ENCODE data around the gene NRTN. TPM values are rescaled to one million over a fixed set of nuclear protein-coding genes. Genes with fewer than 3 reads are reported as not detected.

The NRTN gene
- total RNA-seq, 3 donors from 2014 or later: 0.48 to 1.8 (median 1.6) TPM

GRCh38 chr19:5782322-5782721 lies 22.5 kb upstream of the NRTN start:
- intact Hi-C loops (cut with DNase I; ENCODE audit: low total_unique reads): no loop called here
- DNase-seq (ENCODE audit: low spot score in 2 of 2): no peak
- no peaks in the 10 kb centered on the region for H3K36me3 ChIP-seq

DNA sequence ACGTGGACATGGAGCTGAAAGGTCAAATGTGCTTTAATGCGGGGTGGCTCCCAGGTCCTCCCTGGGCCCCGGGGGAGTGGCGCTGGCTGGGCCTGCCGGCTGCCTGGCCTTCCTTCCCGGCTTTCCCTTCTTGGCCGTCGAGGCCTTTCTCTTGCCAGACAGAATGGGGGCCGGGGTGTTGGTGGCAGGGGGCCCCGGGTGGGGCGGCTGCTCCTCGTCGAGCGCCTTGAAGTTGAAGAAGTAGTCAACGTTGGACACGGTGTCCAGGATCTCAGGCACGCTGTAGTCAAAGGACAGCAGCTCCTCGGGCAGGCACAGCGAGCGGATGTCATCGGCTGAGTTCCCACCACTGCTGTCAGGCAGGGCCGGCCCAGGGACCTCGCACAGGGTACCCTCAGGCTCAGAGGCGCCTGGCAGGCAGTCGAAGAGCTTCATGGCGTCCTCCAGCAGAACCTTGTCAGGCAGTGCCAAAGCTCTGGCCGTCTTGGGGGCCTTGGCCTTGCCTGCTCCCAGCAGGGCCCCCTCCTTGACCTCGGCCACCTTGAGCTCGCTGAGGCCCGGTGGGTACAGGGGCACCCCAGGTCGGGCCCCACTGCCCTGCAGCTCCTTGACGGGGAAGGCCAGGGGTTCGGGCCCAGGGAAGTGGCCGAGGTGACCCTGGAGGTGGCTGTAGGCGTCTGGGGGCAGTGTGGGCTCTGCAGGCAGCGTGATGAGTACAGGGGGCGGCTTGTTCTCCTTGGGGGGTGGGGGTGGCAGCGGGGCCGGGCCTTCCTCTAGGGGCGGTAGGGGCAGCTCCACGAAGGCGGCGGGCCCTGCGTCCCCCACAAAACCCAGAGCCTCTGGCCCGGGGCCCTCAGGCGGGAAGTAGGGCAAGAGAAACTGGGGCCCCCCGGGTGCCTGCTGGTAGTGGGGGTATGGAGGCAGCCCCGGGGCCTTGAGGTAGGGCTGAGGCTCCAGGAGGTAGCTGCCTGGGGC lies 21.6 kb upstream of the NRTN start:
- H3K9me3 ChIP-seq: no peaks in the 10 kb centered on the region
- H3K4me3 ChIP-seq: no peak overlapping the region
- no peaks in the 10 kb centered on the region for H3K4me1 ChIP-seq
- TF ChIP-seq POLR2AphosphoS5 (IDR thresholded peaks at IDR 0.05) (no peak), POLR2A (IDR thresholded peaks at IDR 0.05) (no peak)
- TF ChIP-seq, protein P1, sequence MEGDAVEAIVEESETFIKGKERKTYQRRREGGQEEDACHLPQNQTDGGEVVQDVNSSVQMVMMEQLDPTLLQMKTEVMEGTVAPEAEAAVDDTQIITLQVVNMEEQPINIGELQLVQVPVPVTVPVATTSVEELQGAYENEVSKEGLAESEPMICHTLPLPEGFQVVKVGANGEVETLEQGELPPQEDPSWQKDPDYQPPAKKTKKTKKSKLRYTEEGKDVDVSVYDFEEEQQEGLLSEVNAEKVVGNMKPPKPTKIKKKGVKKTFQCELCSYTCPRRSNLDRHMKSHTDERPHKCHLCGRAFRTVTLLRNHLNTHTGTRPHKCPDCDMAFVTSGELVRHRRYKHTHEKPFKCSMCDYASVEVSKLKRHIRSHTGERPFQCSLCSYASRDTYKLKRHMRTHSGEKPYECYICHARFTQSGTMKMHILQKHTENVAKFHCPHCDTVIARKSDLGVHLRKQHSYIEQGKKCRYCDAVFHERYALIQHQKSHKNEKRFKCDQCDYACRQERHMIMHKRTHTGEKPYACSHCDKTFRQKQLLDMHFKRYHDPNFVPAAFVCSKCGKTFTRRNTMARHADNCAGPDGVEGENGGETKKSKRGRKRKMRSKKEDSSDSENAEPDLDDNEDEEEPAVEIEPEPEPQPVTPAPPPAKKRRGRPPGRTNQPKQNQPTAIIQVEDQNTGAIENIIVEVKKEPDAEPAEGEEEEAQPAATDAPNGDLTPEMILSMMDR (IDR thresholded peaks at IDR 0.05): no peak
- no peak for DNase-seq (ENCODE audit: low spot score in 2 of 2)
- intact Hi-C loops (cut with DNase I; ENCODE audit: low total_unique reads): no loop called here
- no peaks in the 10 kb centered on the region for H3K36me3 ChIP-seq
- H3K27ac ChIP-seq: no peak overlapping the region
- no peaks in the 10 kb centered on the region for H3K27me3 ChIP-seq

More at GRCh38 chr19:5782322-5782721, 22.5 kb upstream of the NRTN start:
- H3K4me1 ChIP-seq: no peaks in the 10 kb centered on the region
- no peak for TF ChIP-seq POLR2AphosphoS5 (IDR thresholded peaks at IDR 0.05)
- no peak for TF ChIP-seq POLR2A (IDR thresholded peaks at IDR 0.05)
- TF ChIP-seq, protein P1 (IDR thresholded peaks at IDR 0.05): no peak
- no peak overlapping the region for H3K4me3 ChIP-seq
- H3K27ac ChIP-seq: no peak overlapping the region
- H3K27me3 ChIP-seq: no peaks in the 10 kb centered on the region
- no peaks in the 10 kb centered on the region for H3K9me3 ChIP-seq

DNA sequence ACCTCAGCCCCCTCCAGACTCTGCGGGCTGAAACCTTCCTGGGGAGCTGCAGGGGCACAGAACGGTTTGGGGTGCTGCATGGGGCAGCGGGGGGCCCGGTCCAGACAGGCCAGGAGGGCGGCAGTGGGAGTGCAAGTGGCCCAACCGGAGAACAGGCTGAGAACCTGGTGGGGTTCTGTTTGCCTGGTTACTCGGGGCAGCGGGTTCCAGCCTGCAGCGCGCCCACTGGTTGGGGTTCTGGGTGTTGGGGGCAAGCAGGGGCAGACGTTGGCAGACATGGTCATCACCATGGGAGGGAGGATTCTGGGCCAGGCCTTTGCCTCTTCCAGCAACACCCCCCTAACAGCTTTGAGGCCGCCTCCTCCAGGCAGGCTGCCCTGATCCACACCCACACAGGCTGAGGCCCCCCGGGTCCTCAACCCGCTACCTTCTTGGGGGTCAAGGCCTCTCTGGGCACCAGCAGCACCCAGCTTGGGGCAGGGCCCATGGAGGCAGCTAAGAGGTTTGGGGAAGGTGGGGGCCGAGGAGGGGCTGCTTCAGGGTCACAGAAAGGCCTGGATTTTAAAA lies 20.2 kb upstream of the NRTN start, which contains the start of gene PRR22:
Gene PRR22 (minus strand): TSS at position 166 of the 567 bp plus-strand sequence. CDS start 86 bp downstream, at position 80.
- intact Hi-C loops (cut with DNase I; ENCODE audit: low total_unique reads): no loop called here
- H3K36me3 ChIP-seq: no peaks in the 10 kb centered on the region
- no peak for TF ChIP-seq POLR2A (IDR thresholded peaks at IDR 0.05)
- TF ChIP-seq, protein P1 (IDR thresholded peaks at IDR 0.05): no peak
- no peak for TF ChIP-seq POLR2AphosphoS5 (IDR thresholded peaks at IDR 0.05)
- H3K4me1 ChIP-seq: peaks cover 0 to under 1% of the 10 kb centered on the region in 2 donors
- no peak for DNase-seq (ENCODE audit: low spot score in 2 of 2)
- no peak within 1 kb of the TSS for H3K4me3 ChIP-seq
- H3K9me3 ChIP-seq: no peaks in the 10 kb centered on the region
- no peaks in the 10 kb centered on the region for H3K27me3 ChIP-seq
- no peak within 1 kb of the TSS for H3K27ac ChIP-seq

DNA sequence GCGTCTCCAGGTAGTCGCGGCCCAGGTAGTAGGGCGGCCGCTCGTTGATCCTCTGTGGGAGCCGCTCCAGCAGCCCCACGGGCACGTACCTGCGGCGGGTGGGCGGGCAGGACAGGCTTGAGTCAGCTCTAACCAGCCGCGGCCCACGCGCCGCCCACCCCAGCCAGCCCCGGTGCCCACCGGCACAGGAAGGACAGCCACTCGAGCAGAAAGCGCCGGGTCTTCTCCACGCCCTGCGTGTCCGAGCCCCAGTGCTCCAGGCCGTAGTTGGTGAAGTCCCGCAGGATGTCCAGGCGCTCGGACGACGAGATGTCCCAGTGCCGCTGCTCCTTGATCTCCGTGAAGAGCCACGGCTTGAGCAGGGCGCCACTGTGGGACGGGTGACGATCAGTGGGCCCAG lies 19.4 kb upstream of the NRTN start:
- Histone ChIP-seq H3K9me3 (no peaks in the 10 kb centered on the region), H3K4me3 (no peak overlapping the region), H3K27ac (no peak overlapping the region), H3K4me1 (peaks cover 0 to 8% of the 10 kb centered on the region in 2 donors), H3K27me3 (no peaks in the 10 kb centered on the region), H3K36me3 (no peaks in the 10 kb centered on the region)
- TF ChIP-seq POLR2AphosphoS5 (IDR thresholded peaks at IDR 0.05) (no peak), POLR2A (IDR thresholded peaks at IDR 0.05) (no peak)
- TF ChIP-seq, protein P1 (IDR thresholded peaks at IDR 0.05): no peak
- DNase-seq (ENCODE audit: low spot score in 2 of 2): no peak
- intact Hi-C loops (cut with DNase I; ENCODE audit: low total_unique reads): no loop called here

Data from breast epithelium (tissue), 4 donors.